ENCODE measurements around the gene CYBA.

The CYBA gene

GRCh38 chr16:88650749-88651275, at the start of gene CYBA:
CYBA (minus strand) TSS chr16:88651053; CDS start chr16:88651013, 40 bp downstream.
- DNase-seq (ENCODE audit: low read depth): peak; percentile 32

- DNase-seq (ENCODE audit: low read depth): no peak
These were observed 49.4 kb upstream of the CYBA start for GRCh38 chr16:88700322-88700635.

DNA sequence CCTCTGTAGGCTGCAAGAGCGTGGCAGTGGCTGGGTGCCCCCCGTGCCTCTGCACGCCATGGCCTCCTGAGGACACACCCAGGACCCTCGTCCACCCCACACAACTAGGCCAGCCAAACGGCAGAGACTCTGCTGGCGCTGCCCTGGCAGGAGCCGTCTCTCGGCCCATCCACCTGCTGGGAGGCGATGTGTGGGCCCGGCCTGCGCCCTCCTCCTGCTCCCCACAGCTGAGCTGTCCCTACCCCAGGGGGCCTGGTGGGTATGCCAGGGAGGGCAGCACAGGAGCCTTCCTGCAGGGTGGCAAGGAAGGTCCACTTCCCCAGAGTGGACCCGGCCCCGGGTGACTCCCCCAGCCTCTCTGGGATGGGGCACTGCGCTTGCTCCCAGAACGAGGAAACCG, 48.3 kb upstream of the CYBA start:
- no peak for DNase-seq (ENCODE audit: low read depth)

- DNase-seq (ENCODE audit: low read depth): no peak
These were observed 47.8 kb upstream of the CYBA start for GRCh38 chr16:88698646-88699045.

DNA sequence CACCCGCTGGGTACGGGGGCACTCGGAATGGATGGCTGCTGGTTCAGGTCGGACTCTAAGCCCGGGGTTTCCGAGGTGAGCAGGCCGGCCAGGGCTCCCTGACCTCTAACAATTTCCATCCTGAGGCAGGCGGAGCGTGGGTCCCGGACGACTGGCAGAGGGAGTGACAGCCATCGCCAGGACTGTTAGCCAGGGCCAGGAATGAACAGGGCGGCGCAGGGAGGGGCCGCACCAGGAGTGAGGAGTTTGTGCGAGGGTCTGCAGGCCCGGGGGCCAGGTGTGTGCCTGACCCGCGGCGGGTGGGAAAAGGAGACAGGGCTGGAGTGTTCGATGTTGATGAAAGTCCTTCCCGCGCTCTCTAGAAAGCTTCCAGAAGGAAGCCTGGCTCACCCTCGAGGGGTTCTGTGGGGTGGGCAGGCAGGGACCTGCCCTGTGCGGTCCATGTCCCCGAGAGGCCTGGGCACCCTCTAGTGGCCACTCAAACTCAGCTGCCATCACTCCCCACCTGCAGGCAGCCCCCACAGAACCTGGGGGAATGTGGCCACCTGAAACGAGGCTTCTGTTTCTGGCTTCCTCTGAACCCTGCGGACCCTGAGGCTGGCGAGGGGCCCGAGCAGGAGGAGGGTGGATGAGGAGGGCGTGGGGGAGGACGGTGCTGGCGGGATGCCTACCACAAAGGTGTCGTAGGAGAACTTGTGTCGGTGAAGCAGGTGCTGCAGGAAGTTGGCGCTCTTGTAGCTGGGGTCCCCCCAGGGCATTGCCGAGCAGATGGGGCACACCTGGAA, 47.2 kb upstream of the CYBA start:
- no peak for DNase-seq (ENCODE audit: low read depth)

DNA sequence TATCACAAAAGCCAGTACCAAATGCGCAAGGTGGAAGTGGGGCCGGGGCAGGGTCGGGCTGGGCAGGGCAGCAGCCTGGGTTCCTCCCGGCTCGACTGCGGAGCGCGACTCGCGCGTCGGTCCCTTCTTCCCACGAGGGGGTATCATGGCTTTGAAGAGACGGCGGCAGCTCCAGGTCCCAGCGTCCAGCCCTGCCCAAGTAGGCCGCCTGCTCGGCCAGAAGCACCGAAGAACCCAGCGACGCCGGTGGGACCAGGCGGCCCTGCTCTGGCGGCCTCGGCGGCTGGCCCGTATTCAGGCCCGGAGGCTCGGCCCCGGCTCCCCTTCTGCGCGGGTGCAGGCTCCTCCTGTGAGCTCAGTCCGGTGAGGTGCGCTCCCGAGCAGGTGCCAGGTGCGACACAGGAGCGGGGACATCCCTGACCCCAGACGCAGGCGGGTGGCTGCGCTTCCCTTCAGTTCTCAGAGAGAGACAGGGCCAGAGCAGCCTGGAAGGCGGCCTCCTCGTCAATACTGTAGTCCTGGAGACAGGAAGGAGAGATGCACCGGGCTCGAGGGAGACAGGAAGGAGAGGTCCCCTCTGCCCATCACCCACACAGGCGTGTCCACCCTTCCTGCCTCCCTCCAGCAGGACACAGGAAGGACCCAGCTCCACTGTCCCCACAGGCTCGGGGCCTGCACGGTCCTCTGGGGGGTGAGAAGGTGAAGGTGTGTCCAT, 46.4 kb upstream of the CYBA start:
- no peak for DNase-seq (ENCODE audit: low read depth)

- no peak for DNase-seq (ENCODE audit: low read depth)
These were observed 45.6 kb upstream of the CYBA start for GRCh38 chr16:88696441-88696840.

- DNase-seq (ENCODE audit: low read depth): no peak
These were observed 44.9 kb upstream of the CYBA start for GRCh38 chr16:88695753-88696152.

DNA sequence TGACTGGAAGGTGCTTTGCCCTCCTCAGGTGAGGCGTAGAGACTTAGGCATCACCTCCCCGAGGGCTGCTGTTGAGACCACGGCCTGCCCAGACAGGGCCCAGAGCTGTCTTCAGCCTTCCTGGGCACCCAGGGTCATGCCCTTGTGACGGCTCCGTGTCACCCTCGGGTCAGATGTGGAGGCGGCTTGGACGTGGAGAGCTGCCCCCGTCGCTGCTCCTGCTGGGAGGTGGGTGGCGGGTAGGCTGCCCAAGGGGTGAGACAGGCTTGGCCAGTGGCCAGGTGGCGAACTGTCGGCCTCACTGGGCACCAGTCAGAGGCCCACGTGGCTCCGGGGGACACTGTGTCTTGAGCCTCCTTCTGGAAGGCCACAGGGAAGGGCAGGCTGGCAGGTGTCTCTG, 44.4 kb upstream of the CYBA start:
- DNase-seq (ENCODE audit: low read depth): no peak

DNA sequence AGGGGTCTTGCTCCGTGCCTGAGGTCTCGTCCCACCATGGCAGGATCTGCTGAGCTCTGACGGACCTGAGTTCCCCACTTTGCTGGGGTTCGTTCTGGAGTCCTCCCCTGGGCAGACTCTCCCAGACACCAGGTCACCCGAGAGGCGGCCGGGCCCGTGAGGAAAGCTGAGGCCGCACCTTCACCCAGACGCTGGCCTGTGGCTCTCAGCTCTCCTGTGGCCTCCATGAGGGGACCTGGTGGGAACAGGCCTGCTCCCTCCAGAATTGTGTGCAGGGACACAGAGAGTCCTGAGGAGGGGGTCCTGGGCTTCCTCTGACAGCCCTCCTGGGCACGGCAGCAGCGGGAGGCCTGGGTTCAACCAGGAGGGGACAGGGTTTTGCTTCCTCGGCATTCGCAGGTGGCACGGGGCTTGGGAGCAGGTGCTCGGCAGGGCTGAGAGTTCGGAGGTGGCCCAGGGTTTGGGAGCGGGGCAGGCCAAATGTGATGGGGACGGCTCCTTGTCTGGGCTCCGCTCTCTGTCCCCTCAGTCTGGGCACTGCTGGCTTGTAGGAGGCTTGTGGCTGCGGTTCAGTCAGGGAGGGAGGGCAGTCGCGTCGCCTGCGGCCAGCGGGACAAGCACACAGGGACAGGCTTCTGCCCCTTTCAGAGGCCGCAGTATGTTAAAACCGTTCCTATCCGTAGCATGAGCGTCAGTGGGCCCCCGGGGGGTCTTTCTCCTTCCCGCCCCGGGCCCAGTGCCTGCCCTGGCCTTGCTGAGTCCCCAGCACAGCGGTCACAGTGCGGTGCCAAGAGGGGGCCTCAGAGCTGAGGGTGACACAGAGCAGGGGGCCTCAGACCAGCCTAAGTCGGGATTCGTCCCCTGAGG, 43.6 kb upstream of the CYBA start:
- DNase-seq (ENCODE audit: low read depth): no peak

GRCh38 chr16:88693420-88694177, 42.7 kb upstream of the CYBA start:
- DNase-seq (ENCODE audit: low read depth): no peak

- DNase-seq (ENCODE audit: low read depth): no peak
These were observed 42.0 kb upstream of the CYBA start for GRCh38 chr16:88692861-88693260.

GRCh38 chr16:88691924-88692560, 41.2 kb upstream of the CYBA start:
- DNase-seq (ENCODE audit: low read depth): no peak

- no peak for DNase-seq (ENCODE audit: low read depth)
These were observed 40.4 kb upstream of the CYBA start for GRCh38 chr16:88691129-88691813.

DNA sequence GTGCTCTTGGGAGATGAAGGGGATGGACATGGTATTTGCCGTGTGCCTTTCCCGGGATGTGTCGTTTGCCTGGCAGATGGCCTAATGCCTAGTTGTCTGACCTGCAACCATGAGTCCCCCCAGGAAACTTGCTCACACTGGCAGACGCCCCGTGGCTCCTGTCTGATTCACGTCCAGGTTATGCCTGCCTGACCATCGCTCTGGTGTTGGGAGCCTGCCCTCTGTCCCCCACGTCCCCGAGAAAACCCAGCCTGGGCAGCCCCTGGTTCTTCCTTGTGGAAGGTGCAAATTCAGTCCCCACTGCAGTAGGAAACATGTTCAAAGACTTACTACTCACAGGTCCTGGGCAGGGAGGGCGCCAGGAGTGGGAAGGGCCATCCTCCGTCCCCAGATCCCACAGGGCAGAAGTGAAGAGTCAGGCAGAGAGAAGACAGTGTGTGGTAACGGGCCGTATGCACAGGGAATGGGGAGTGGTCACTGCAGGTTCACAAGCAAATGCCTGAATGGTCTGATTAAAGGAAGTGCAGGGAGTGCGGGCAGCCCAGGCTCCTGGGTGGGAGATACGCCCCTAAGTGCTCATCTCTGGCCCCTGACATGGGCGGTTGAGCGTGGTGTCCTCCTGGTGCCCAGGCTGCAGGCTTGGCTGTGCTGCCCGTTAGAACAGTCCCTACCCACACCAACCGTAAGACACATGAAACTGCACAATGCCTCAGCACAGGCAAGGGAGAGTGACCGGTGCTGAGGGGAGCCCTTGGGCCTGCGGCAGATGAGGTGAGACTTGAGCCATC, 39.7 kb upstream of the CYBA start:
- DNase-seq (ENCODE audit: low read depth): no peak

GRCh38 chr16:88688013-88688778, 37.3 kb upstream of the CYBA start:
- peak; percentile 55 for DNase-seq (ENCODE audit: low read depth)

DNA sequence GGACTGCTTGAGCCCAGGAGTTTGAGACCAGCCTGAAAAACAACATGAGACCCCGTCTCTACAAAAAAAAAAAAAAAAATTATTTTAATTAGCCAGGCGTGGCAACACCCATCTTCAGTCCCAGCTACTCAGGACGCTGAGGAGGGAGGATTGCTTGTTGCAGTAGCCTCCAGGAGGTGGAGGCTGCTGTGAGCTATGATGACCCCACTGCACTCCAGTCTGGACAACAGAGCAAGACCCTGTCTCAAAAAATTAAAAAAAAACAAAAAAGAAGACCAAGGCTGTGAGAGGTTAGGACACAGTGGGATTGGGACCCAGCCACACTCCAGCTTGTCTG, 36.8 kb upstream of the CYBA start:
- DNase-seq (ENCODE audit: low read depth): no peak

GRCh38 chr16:88687254-88687576, 36.4 kb upstream of the CYBA start:
- DNase-seq (ENCODE audit: low read depth): no peak
